ENCODE data around the gene EFHC1. TPM values are rescaled to one million over a fixed set of nuclear protein-coding genes. Genes with fewer than 3 reads are reported as not detected.

Gene EFHC1
- total RNA-seq, 2 donors from 2014 or later = 19.4 to 23.5 TPM

DNA sequence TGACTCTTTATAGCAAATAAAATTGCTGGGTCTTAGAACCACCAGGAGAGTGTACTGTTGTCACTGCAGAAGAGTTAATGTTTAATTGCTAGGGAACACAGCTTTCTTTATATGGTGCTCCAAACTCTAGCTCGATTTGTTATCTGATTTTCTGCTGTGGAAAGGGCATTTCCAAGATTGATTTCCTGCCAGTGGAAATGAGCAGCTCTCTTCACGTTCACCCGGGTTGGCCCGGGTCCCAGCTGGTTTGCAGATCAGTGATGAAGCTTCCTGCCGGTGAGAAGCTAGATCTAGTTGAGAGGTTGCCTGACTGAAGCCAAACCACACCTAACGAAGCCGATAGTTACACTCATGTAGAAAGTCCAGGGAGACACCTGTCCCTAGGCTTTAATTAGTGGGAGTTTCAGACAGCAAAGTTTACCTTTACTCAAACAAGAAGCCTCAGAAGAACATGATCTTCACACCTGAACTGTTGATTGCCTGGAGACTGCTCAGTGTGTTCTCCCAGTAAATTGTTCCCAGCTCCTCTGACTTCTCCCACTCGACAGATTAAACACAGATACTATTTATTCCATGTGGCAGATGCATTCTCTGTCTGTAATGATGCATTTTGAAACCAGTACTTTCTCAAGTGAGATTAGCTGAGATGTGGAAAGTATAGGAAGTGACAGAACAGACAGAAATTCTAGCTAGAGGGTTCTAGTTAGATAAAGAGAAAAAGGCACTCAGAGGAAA, 30.3 kb upstream of the EFHC1 start:
- Histone ChIP-seq H3K36me3 (no peaks in the 10 kb centered on the region), H3K27ac (peak overlapping the region; percentile 25 to 40), H3K27me3 (replicated peaks; ENCODE audit: insufficient read depth) (no peaks in the 10 kb centered on the region), H3K9me3 (no peaks in the 10 kb centered on the region), H3K4me3 (no peak overlapping the region), H3K4me1 (replicated peaks) (no peaks in the 10 kb centered on the region)
- peak; percentile 66 for DNase-seq (ENCODE audit: low spot score)
- intact Hi-C loops (cut with DNase I) = no loop called here
- TF ChIP-seq POLR2A (IDR thresholded peaks at IDR 0.05) = no peak
- TF ChIP-seq, protein P1, sequence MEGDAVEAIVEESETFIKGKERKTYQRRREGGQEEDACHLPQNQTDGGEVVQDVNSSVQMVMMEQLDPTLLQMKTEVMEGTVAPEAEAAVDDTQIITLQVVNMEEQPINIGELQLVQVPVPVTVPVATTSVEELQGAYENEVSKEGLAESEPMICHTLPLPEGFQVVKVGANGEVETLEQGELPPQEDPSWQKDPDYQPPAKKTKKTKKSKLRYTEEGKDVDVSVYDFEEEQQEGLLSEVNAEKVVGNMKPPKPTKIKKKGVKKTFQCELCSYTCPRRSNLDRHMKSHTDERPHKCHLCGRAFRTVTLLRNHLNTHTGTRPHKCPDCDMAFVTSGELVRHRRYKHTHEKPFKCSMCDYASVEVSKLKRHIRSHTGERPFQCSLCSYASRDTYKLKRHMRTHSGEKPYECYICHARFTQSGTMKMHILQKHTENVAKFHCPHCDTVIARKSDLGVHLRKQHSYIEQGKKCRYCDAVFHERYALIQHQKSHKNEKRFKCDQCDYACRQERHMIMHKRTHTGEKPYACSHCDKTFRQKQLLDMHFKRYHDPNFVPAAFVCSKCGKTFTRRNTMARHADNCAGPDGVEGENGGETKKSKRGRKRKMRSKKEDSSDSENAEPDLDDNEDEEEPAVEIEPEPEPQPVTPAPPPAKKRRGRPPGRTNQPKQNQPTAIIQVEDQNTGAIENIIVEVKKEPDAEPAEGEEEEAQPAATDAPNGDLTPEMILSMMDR (IDR thresholded peaks at IDR 0.05) = peak in 1 of 4 experiments; percentile 16
- WGBS = 17% methylated on average over 8 of the region's 8 CpGs

DNA sequence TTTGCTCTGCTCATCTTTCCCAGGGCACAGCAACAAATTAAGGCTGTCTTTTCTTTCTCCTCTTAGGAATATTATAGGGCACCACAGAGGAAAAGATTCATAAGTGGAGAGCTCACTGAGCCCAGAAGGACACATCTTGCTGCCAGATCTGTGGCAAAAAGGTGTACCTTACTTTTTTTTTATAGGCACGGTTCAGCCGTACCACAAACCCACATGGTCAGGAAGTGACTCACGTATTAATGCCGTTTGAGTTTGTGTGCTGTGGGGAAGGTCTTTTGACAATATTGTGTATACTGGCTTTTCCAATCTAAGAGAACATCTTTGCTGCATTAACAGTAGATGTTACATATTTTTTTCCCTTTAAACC, 29.8 kb upstream of the EFHC1 start:
- peak; percentile 28 for TF ChIP-seq POLR2AphosphoS5 (IDR thresholded peaks at IDR 0.05)
- TF ChIP-seq, protein P1 (IDR thresholded peaks at IDR 0.05) = no peak
- no peak for TF ChIP-seq POLR2A (IDR thresholded peaks at IDR 0.05)
- no peaks in the 10 kb centered on the region for H3K9me3 ChIP-seq
- peak overlapping the region; percentile 25 to 40 for H3K27ac ChIP-seq
- WGBS = 8% methylated on average over 4 of the region's 4 CpGs
- no peaks in the 10 kb centered on the region for H3K27me3 ChIP-seq (replicated peaks; ENCODE audit: insufficient read depth)
- H3K4me1 ChIP-seq (replicated peaks) = no peaks in the 10 kb centered on the region
- H3K4me3 ChIP-seq = no peak overlapping the region
- no peaks in the 10 kb centered on the region for H3K36me3 ChIP-seq
- DNase-seq (ENCODE audit: low spot score) = peak; percentile 21
- intact Hi-C loops (cut with DNase I) = no loop called here

DNA sequence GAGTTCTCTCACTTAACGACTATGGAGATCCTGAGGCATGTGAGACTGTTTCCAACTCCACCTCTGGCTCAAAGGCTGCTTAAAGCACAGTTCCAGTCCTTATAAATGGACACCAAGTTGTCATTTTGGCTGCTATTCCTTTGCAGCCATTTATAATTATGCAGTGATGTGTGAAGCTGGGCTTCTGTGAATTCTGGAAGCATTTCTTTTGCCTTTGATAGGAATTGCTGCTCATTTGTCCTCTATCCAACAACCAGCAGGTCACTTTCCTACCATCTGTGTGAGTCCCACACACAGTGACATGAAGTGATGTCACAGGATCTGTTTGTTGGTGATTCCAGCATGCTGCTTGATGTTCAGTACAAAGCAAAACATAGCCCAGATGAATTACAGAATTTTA, 28.5 kb upstream of the EFHC1 start:
- no peak overlapping the region for H3K27ac ChIP-seq
- WGBS = 70% methylated on average over 1 of the region's 1 CpG

DNA sequence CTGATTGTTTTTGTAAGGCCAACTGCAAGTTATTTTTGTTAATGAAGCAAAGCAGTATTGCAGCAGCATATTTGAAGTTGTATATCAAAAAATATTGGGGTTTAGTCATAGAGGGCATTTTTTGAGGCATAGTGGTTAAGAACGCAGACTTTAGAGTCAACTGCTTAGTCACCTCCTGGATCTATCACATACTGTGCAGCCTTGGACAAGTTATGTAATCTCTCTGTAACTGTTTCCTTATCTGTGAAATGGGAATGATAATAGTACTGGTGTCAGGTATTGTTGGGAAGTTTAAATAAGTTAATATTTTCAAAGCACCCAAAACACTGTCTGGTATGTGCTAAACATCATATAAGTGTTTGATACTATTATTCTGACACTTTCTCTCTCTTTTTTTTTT, 27.2 kb upstream of the EFHC1 start:
- H3K27ac ChIP-seq = no peak overlapping the region
- H3K36me3 ChIP-seq = no peaks in the 10 kb centered on the region
- TF ChIP-seq, protein P1 (IDR thresholded peaks at IDR 0.05) = no peak
- TF ChIP-seq POLR2A (IDR thresholded peaks at IDR 0.05) = no peak
- no peak for TF ChIP-seq POLR2AphosphoS5 (IDR thresholded peaks at IDR 0.05)
- H3K4me3 ChIP-seq = no peak overlapping the region
- intact Hi-C loops (cut with DNase I) = no loop called here
- H3K9me3 ChIP-seq = no peaks in the 10 kb centered on the region
- DNase-seq (ENCODE audit: low spot score) = no peak
- no peaks in the 10 kb centered on the region for H3K4me1 ChIP-seq (replicated peaks)
- 83% methylated on average over 1 of the region's 1 CpG for WGBS
- no peaks in the 10 kb centered on the region for H3K27me3 ChIP-seq (replicated peaks; ENCODE audit: insufficient read depth)

More for the DNA sequence above, 28.5 kb upstream of the EFHC1 start:
- intact Hi-C loops (cut with DNase I) = no loop called here
- Histone ChIP-seq H3K27me3 (replicated peaks; ENCODE audit: insufficient read depth) (no peaks in the 10 kb centered on the region), H3K4me1 (replicated peaks) (no peaks in the 10 kb centered on the region), H3K4me3 (no peak overlapping the region), H3K36me3 (no peaks in the 10 kb centered on the region), H3K9me3 (no peaks in the 10 kb centered on the region)
- TF ChIP-seq POLR2AphosphoS5 (IDR thresholded peaks at IDR 0.05) (no peak), POLR2A (IDR thresholded peaks at IDR 0.05) (no peak)
- TF ChIP-seq, protein P1 (IDR thresholded peaks at IDR 0.05) = no peak
- DNase-seq (ENCODE audit: low spot score) = no peak

DNA sequence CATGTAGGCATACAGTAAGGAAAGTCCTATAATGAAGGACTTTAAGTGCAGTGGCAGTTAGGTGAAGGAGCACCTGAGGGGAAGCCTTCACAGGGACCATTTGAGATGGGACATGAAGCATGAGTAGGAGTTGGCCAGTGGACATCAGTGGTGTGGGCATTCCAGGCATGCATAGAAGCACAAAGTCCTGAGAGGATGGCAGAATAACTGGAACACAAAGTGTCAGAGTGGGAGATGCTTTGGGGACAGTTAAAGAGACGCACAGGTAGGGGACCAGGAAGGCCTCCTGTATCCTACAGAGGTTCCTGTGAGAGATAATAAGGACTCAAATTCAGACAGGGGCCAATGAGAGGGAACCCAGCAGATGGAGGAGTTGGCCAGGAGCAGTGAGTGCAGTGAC, 26.4 kb upstream of the EFHC1 start:
- H3K4me1 ChIP-seq (replicated peaks) = no peaks in the 10 kb centered on the region

More for the DNA sequence above, 26.4 kb upstream of the EFHC1 start:
- no peak overlapping the region for H3K4me3 ChIP-seq
- TF ChIP-seq, protein P1 (IDR thresholded peaks at IDR 0.05) = no peak
- H3K9me3 ChIP-seq = no peaks in the 10 kb centered on the region
- H3K27ac ChIP-seq = no peak overlapping the region
- DNase-seq (ENCODE audit: low spot score) = no peak
- intact Hi-C loops (cut with DNase I) = no loop called here
- H3K27me3 ChIP-seq (replicated peaks; ENCODE audit: insufficient read depth) = no peaks in the 10 kb centered on the region
- 97% methylated on average over 1 of the region's 1 CpG for WGBS
- no peaks in the 10 kb centered on the region for H3K36me3 ChIP-seq

Measured in prostate gland (tissue), 2 donors.